ENCODE results near the gene KCNIP4.

Gene KCNIP4

DNA sequence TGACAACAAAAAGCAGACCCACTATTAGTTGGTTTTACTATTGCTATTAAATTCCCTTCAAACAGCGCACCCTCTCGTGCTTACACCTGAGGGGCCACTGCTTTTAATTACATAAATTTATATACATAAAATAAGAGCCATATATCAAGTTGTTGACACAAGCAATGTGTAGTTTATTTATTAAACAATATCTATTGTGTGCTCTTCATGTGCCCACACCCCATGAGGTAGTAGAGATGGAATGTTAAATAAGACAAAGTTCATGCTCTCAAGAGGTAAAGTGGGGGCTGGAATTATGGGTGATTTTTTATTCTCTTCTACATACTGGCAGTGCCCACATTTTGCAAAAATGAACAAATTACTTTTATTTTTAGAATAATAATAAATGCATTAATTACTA is 47.3 kb downstream of the KCNIP4 start:
- no peak for DNase-seq (ENCODE audit: low read depth in 2 of 2, low spot score in 1 of 2)

- no peak for DNase-seq (ENCODE audit: low read depth in 2 of 2, low spot score in 1 of 2)
Measured at GRCh38 chr4:21900211-21900610, 48.4 kb downstream of the KCNIP4 start.

DNA sequence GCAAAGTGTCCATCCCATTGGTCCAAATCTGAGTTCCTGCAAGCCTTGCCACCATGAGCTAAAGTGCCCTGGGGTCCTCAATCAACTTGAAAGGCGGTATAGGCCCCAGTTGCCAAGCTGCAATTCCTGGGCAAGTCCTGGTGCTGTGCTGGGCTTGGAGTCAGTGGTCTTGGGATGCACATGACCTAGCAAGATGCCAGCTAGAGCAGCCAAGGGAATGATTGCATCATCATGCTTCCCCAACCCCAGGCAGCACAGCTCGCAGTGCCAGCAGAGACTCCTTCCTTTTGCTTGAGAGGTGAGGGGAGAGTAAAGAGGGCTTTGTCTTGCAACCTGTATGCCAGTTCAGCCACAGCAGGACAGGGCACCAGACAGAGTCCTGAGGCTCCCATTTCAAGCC is 50.5 kb downstream of the KCNIP4 start:
- no peak for DNase-seq (ENCODE audit: low read depth in 2 of 2, low spot score in 1 of 2)

DNA sequence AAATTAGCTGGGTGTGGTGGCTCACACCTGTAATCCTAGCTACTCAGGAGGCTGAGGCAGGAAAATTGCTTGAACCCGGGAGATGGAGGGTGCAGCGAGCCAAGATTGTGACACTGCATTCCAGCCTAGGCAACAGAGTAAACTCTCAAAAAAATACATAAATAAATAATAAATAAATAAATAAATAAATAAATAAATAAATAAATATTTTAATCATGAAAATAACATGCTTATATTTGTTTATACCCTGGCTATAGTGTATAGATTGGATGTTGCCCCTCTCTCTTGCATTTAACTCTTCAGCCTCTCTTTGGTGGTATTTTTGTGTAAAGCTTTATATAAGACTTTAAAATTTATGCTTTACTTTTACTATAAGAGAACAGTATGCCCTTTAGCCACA is 51.8 kb downstream of the KCNIP4 start:
- no peak for DNase-seq (ENCODE audit: low read depth in 2 of 2, low spot score in 1 of 2)

DNA sequence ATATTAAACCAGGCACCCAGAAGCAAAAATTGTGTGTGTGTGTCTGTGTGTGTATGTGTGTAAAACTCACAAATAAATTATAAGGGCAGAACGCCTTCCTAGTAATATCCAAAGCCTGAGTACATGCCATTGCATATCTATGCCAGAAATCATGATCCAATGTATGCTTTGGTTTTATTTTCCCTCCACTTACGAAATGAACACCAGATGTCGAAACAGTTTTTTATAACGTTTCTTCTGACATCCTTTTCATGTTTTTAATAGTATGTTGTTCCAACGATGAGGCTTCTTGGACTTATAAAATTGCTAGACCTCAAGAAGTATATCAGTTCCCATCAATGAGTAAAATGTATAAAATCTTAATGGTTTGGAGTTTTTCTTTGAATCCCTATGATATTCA is 55.4 kb downstream of the KCNIP4 start:
- no peak for DNase-seq (ENCODE audit: low read depth in 2 of 2, low spot score in 1 of 2)

DNA sequence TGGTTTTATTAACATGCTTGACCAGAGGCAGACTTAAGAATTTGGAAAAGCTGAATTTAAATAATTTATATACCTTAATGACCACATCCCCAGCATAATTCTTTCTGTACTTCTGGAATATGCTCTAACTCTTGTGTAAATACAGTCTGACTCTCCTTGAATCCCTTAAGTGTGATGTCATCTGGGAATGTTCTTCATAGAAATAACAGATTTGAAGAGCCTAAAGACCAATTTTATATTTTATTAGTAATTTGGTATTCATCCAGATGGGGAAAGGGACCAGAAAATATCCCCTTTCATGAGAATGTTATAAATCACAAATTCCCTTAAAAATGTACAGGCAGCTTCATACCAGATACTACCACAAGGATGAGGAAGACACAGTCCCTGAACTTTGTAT is 58.3 kb downstream of the KCNIP4 start:
- no peak for DNase-seq (ENCODE audit: low read depth in 2 of 2, low spot score in 1 of 2)

GRCh38 chr4:21888195-21888976 is 60.2 kb downstream of the KCNIP4 start:
- no peak for DNase-seq (ENCODE audit: low read depth in 2 of 2, low spot score in 1 of 2)

DNA sequence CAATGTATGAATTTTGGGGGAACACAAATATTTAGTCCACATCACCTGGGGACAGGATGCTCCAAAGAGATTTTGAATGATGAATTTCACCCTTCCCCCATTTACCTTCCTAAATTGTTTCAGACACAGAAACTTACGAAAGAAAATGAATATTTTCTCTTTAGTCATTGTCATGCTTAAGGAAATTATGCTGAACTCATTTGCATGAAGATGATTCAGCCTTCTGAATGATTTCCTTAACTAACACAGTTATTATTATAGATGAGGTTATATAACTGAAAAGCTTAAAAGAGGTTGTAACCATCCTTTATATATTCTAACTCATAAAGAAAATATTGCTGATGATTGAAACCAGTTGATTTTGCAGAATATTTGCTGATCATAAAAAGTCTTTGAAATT is 61.1 kb downstream of the KCNIP4 start:
- no peak for DNase-seq (ENCODE audit: low read depth in 2 of 2, low spot score in 1 of 2)

DNA sequence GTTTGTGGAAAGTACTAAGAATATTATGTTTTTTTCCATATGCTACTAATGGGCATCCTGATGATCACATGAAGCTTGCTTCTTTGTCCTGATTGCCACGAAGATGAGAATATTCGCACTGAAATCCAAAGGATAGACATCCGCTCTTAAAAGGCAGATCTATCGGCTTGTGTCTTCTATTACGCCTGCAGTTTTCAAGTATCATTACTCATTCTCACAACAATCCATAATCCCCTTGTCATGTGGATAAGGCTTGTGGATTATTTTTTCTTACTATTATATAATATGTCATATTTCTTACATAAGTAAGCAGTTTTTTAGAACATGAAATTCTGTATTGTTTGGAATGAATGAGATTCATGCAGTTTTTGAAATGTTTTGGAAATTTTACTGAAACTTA is 62.8 kb downstream of the KCNIP4 start:
- DNase-seq (ENCODE audit: low read depth in 2 of 2, low spot score in 1 of 2), result no peak

DNA sequence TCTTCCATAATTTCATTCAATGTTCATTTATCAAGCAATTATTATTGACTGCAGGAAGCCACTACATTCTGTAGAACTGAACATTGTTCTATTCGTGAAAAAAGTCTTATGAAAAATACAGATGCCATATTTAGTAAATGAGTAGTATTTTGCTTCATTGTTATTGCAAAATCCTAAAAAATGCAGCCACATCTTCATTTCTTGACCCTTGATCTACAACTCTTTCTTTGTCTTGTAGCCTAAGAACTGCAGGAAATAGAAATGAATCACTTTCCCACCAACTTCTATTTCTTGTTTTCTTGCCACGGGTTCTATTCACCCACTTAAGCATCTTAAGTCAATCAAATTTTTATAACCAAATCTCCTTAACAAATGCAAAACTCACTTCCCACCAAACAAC is 63.3 kb downstream of the KCNIP4 start:
- DNase-seq (ENCODE audit: low read depth in 2 of 2, low spot score in 1 of 2), result no peak

DNA sequence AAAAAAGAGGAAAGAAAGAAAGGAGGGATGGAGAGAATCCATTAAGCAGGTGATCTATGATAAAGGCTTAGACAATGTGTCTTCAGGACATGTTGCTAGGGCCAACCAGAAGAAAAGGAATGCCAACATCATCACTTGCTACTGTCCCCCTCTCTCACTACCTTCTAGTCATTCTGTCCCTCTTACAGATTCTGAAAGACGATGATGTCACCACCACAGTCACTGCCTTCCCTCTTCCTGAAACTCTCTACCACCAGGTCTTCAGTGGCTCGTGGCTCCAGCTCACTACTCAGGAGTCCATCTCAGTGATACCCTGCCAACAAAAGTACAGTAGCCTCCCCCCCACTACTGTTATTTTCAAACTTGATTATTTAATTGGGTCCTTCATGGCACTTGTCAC is 64.0 kb downstream of the KCNIP4 start:
- DNase-seq (ENCODE audit: low read depth in 2 of 2, low spot score in 1 of 2), result no peak

DNA sequence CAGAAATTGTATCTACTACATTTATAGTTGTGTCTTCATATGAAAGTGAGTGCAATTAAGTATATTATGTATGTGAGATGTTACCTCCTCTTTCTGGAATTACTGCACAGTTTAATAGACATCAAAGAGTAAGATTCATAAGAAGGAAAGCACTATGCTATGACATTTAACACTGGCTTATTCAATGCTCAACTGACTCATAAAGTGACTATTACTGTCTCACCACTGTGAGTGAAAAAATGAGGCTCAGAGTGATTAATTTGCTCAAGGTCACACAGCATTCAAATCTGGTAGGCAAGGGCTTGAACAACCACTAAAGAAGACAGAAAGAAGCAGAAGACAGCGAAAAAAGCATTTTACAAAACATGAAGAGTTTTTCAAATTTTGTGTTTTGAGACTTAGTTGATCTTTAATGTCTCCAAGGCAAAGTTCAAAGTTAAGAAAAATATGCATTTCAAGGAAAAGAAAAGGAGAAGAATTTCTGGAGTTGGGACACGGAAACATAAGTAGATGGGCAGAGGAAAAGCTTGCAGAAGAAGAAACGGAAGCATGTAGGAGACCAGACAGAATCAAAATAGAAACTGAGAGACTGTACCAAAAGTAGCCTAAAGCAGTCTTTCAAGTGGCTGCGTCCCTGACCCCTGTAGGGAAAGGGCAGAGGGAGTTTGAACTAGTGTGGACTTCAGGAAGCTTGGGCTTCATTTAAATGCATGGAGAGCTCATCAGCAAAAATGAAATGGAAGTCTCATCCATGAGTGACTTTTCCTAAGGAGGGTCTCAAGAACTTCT is 66.3 kb downstream of the KCNIP4 start:
- DNase-seq (ENCODE audit: low read depth in 2 of 2, low spot score in 1 of 2), result no peak

DNA sequence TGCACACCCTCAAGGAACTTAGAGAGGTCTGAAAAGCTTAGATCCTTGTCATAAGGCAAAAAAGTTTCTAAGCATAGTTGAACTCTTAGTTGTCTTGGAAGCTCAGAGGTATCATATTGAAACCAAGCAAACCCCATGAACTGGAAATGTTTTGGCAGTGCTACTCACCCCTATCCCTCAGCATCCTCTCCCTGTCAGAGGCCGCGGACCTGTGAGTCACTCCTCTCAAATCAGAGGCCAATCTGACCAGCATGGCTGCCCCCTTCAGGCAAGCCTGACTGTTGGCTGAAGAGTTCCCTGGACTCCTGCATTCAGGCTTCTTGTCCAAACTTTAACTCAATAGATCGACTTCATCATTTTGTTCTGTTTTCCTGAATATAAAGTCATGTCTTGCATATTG is 69.4 kb downstream of the KCNIP4 start:
- no peak for DNase-seq (ENCODE audit: low read depth in 2 of 2, low spot score in 1 of 2)

DNA sequence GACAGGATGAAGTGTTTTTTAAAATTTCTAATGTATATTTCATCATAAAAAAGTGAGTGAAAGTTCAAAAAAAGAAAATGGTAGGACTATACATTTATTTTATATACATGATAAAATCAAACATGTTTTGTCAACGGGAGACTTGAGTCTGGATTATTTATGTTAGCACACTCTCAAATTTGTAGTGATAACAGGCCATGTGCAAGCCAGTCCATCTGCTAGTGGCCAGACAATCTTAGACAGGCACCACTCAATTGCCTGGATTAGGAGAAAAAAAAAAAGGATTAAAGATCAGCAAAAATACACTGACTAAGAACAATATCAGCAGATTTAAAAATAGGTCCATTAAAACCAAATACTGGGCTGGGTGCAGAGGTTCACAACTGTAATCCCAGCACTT is 71.9 kb downstream of the KCNIP4 start:
- DNase-seq (ENCODE audit: low read depth in 2 of 2, low spot score in 1 of 2), result no peak

DNA sequence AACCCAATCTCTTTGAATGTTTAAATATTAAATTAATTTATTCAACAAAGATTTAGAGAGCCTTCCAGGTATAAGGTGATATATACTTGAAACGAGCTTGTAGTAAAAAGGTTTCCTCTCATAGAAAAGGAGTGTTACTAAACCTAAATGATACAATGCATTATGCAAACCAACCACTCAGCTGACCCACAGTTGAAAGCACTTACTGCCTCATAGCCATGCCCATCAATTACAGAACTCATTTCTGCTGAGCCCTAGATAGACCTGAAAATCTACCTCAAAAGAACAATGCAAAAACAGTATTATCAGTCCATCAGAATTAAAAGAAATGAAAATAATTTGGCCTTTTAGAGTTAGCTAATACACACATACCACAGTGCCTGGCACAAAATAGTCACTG is 75.4 kb downstream of the KCNIP4 start:
- DNase-seq (ENCODE audit: low read depth in 2 of 2, low spot score in 1 of 2), result no peak

- no peak for DNase-seq (ENCODE audit: low read depth in 2 of 2, low spot score in 1 of 2)
Measured at GRCh38 chr4:21872101-21872500, 76.5 kb downstream of the KCNIP4 start.

GRCh38 chr4:21869978-21870745 is 78.4 kb downstream of the KCNIP4 start:
- DNase-seq (ENCODE audit: low read depth in 2 of 2, low spot score in 1 of 2), result no peak

- no peak for DNase-seq (ENCODE audit: low read depth in 2 of 2, low spot score in 1 of 2)
Measured at GRCh38 chr4:21864686-21865085, 83.9 kb downstream of the KCNIP4 start.

DNA sequence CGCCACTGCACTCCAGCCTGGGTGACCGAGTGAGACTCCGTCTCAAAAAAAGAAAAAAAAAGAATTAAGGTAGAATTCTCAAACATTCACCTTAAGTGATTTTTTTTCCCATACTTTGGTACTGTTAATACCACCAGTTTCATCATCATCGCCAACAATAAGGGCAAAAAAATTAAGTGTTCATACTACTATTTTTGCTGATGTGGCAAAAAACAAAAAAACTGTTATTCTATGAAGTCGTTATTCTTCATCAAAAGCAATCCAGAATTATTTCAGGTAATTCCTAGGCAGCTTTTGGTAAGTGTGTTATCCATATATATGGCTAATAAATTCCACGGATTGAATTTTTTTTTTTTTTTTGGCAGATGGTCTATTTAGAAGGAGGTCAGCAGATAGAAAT is 85.7 kb downstream of the KCNIP4 start:
- DNase-seq (ENCODE audit: low read depth in 2 of 2, low spot score in 1 of 2), result no peak

DNA sequence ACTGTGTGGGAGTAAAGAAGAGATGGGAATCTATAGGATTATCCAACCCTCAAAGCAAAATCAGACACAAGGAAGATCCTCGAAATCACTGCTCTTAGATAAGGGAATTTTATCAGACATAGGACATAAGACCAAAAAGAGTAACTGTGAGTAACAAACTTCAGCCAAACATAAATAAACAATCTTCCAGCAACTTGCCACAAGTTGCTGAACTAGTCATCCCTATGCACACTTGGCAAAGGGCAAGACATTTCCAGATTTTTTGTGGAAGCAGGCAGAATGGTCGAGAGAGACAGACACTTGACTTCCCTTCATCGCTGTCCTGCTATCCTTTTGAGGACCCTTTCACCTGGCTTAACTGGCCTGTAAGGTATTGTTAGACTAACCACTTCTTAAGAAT is 89.6 kb downstream of the KCNIP4 start:
- no peak for DNase-seq (ENCODE audit: low read depth in 2 of 2, low spot score in 1 of 2)

DNA sequence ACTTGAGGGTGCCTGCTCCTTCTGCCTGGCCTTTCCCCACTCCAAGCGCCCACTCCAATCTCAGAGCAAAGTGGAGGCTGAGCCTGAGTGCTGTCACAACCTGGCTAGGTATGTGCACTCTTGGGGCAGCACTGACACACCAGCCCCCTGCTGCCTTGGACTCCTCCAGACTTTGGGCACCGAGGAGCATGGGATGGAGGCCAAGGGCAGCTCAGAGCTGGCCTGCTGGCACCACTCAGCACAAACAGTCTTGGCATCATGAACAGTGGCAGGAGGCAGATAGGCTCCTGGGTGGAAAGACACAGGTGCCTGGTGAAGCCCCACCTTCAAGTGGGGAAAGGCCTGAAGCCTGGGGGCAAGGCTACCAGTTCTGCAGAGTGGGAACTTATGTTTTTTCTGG is 91.8 kb downstream of the KCNIP4 start:
- DNase-seq (ENCODE audit: low read depth in 2 of 2, low spot score in 1 of 2), result no peak

DNA sequence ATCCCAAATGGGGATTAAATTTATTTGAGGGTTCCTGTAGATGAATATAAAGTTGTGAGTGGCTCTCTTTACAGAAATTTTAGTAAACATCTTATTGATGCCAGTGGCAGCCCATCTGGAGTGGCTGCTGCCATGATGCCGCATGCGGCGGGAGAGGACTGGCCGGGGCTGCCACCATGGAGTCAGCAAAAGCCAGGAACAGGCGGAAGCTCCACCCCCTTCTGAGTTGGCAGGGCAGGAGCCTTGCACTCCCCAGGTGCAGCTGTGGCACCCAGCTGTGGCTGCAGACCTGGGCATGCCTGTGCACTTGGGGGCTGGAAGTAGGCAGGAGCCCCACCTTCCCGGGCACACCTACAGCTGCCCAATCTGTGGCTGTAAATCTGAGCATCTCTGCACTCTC is 92.3 kb downstream of the KCNIP4 start:
- no peak for DNase-seq (ENCODE audit: low read depth in 2 of 2, low spot score in 1 of 2)
